HG03575 (cell line): ENCODE data around the gene CMTM7.

Experiments used
- ATAC-seq: cut with Tn5 transposase; IDR thresholded peaks from one replicate; pipeline ENCODE4 v1.9.1; 2021; ENCODE audit not compliant: unreplicated experiment, insufficient number of reproducible peaks, low FRiP score; ENCODE audit errors: extremely low read depth

The CMTM7 gene

GRCh38 chr3:32391643-32392535 is at the start of gene CMTM7:
Gene CMTM7, plus strand, starts transcription at chr3:32391853. Its CDS starts 54 bp downstream, at chr3:32391907.
- ATAC-seq: no peak

GRCh38 chr3:32347343-32348125 is 44.1 kb upstream of the CMTM7 start:
- ATAC-seq: no peak

GRCh38 chr3:32349184-32349583 is 42.5 kb upstream of the CMTM7 start:
- no peak for ATAC-seq

- ATAC-seq: no peak
Observed at GRCh38 chr3:32352563-32352962, 39.1 kb upstream of the CMTM7 start.

GRCh38 chr3:32353351-32353750 is 38.3 kb upstream of the CMTM7 start:
- no peak for ATAC-seq

GRCh38 chr3:32354362-32354778 is 37.3 kb upstream of the CMTM7 start:
- ATAC-seq: no peak

GRCh38 chr3:32355751-32356291 is 35.8 kb upstream of the CMTM7 start:
- ATAC-seq: no peak

GRCh38 chr3:32359766-32360492 is 31.7 kb upstream of the CMTM7 start:
- ATAC-seq: no peak

- ATAC-seq: no peak
Observed at GRCh38 chr3:32360493-32360827, 31.2 kb upstream of the CMTM7 start.

GRCh38 chr3:32366638-32367397 is 24.8 kb upstream of the CMTM7 start:
- no peak for ATAC-seq

- ATAC-seq: no peak
Observed at GRCh38 chr3:32367442-32367841, 24.2 kb upstream of the CMTM7 start.

GRCh38 chr3:32371461-32372212 is 20.0 kb upstream of the CMTM7 start:
- no peak for ATAC-seq

- ATAC-seq: no peak
Observed at GRCh38 chr3:32372213-32372490, 19.5 kb upstream of the CMTM7 start.

- ATAC-seq: no peak
Observed at GRCh38 chr3:32373276-32373675, 18.4 kb upstream of the CMTM7 start.

- ATAC-seq: no peak
Observed at GRCh38 chr3:32373844-32374243, 17.8 kb upstream of the CMTM7 start.

- no peak for ATAC-seq
Observed at GRCh38 chr3:32374788-32375595, 16.7 kb upstream of the CMTM7 start.

- no peak for ATAC-seq
Observed at GRCh38 chr3:32375596-32375930, 16.1 kb upstream of the CMTM7 start.

GRCh38 chr3:32376115-32376514 is 15.5 kb upstream of the CMTM7 start:
- no peak for ATAC-seq
